Measurements from ENCODE around the gene ZBTB5. TPM values are rescaled to one million over a fixed set of nuclear protein-coding genes. Genes with fewer than 3 reads are reported as not detected.
"Not testable (repeated sequence)": the region's sequence is repeated elsewhere in the genome, so short reads cannot be mapped to it uniquely, and the experiment has no call there.

ZBTB5 gene
- total RNA-seq, 1 experiment from 2014 or later, result 5.0 TPM

- DNase-seq (ENCODE audit: low read depth), result peak; percentile 70
- in situ Hi-C loops (cut with HindIII; ENCODE audit: low pct_unique_long_range_greater_than_20kb, low sequenced_read_pairs), result loop anchor here (10.0 kb wide), 1 partner anchor 430 kb away; no protein-coding TSS in a partner anchor
Observed at GRCh38 chr9:37415011-37415719, 50.1 kb downstream of the ZBTB5 start.

- DNase-seq (ENCODE audit: low read depth), result no peak
- in situ Hi-C loops (cut with HindIII; ENCODE audit: low pct_unique_long_range_greater_than_20kb, low sequenced_read_pairs), result loop anchor here (10.0 kb wide), 1 partner anchor 430 kb away; no protein-coding TSS in a partner anchor
Observed at GRCh38 chr9:37414503-37414943, 50.7 kb downstream of the ZBTB5 start.

GRCh38 chr9:37413311-37413710, 51.9 kb downstream of the ZBTB5 start:
- in situ Hi-C loops (cut with HindIII; ENCODE audit: low pct_unique_long_range_greater_than_20kb, low sequenced_read_pairs), result loop anchor here (10.0 kb wide), 1 partner anchor 429 kb away; no protein-coding TSS in a partner anchor

GRCh38 chr9:37412431-37413151, 52.7 kb downstream of the ZBTB5 start:
- DNase-seq (ENCODE audit: low read depth), result no peak
- in situ Hi-C loops (cut with HindIII; ENCODE audit: low pct_unique_long_range_greater_than_20kb, low sequenced_read_pairs), result loop anchor here (10.0 kb wide), 1 partner anchor 428 kb away; no protein-coding TSS in a partner anchor

More at GRCh38 chr9:37413311-37413710, 51.9 kb downstream of the ZBTB5 start:
- no peak for DNase-seq (ENCODE audit: low read depth)

GRCh38 chr9:37410969-37411785, 54.1 kb downstream of the ZBTB5 start:
- no peak for DNase-seq (ENCODE audit: low read depth)
- in situ Hi-C loops (cut with HindIII; ENCODE audit: low pct_unique_long_range_greater_than_20kb, low sequenced_read_pairs), result loop anchor here (10.0 kb wide), 1 partner anchor 426 kb away; no protein-coding TSS in a partner anchor

GRCh38 chr9:37410354-37410861, 54.8 kb downstream of the ZBTB5 start:
- in situ Hi-C loops (cut with HindIII; ENCODE audit: low pct_unique_long_range_greater_than_20kb, low sequenced_read_pairs), result loop anchor here (10.0 kb wide), 1 partner anchor 426 kb away; no protein-coding TSS in a partner anchor
- DNase-seq (ENCODE audit: low read depth), result no peak

GRCh38 chr9:37408933-37409710, 56.1 kb downstream of the ZBTB5 start:
- in situ Hi-C loops (cut with HindIII; ENCODE audit: low pct_unique_long_range_greater_than_20kb, low sequenced_read_pairs), result no loop called here
- no peak for DNase-seq (ENCODE audit: low read depth)

- in situ Hi-C loops (cut with HindIII; ENCODE audit: low pct_unique_long_range_greater_than_20kb, low sequenced_read_pairs), result no loop called here
- DNase-seq (ENCODE audit: low read depth), result peak; percentile 27
Observed at GRCh38 chr9:37407468-37407867, 57.8 kb downstream of the ZBTB5 start.

GRCh38 chr9:37406603-37407401, 58.4 kb downstream of the ZBTB5 start:
- no peak for DNase-seq (ENCODE audit: low read depth)
- in situ Hi-C loops (cut with HindIII; ENCODE audit: low pct_unique_long_range_greater_than_20kb, low sequenced_read_pairs), result no loop called here

- in situ Hi-C loops (cut with HindIII; ENCODE audit: low pct_unique_long_range_greater_than_20kb, low sequenced_read_pairs), result no loop called here
Observed at GRCh38 chr9:37405764-37406380, 59.4 kb downstream of the ZBTB5 start.

GRCh38 chr9:37405350-37405749, 59.9 kb downstream of the ZBTB5 start:
- no peak for DNase-seq (ENCODE audit: low read depth)
- in situ Hi-C loops (cut with HindIII; ENCODE audit: low pct_unique_long_range_greater_than_20kb, low sequenced_read_pairs), result no loop called here

More at GRCh38 chr9:37405764-37406380, 59.4 kb downstream of the ZBTB5 start:
- DNase-seq (ENCODE audit: low read depth), result no peak

- in situ Hi-C loops (cut with HindIII; ENCODE audit: low pct_unique_long_range_greater_than_20kb, low sequenced_read_pairs), result no loop called here
- DNase-seq (ENCODE audit: low read depth), result no peak
Observed at GRCh38 chr9:37404590-37404989, 60.7 kb downstream of the ZBTB5 start.

GRCh38 chr9:37399336-37399735, 65.9 kb downstream of the ZBTB5 start:
- no peak for DNase-seq (ENCODE audit: low read depth)
- in situ Hi-C loops (cut with HindIII; ENCODE audit: low pct_unique_long_range_greater_than_20kb, low sequenced_read_pairs), result no loop called here

GRCh38 chr9:37398464-37399025, 66.7 kb downstream of the ZBTB5 start:
- in situ Hi-C loops (cut with HindIII; ENCODE audit: low pct_unique_long_range_greater_than_20kb, low sequenced_read_pairs), result no loop called here
- DNase-seq (ENCODE audit: low read depth), result no peak

GRCh38 chr9:37397948-37398347, 67.3 kb downstream of the ZBTB5 start:
- in situ Hi-C loops (cut with HindIII; ENCODE audit: low pct_unique_long_range_greater_than_20kb, low sequenced_read_pairs); DNase-seq (ENCODE audit: low read depth): not testable (repeated sequence)

- in situ Hi-C loops (cut with HindIII; ENCODE audit: low pct_unique_long_range_greater_than_20kb, low sequenced_read_pairs), result no loop called here
- DNase-seq (ENCODE audit: low read depth), result no peak
Observed at GRCh38 chr9:37395663-37396062, 69.6 kb downstream of the ZBTB5 start.
